Regular cardiac myocyte (primary cell): ENCODE measurements around the gene KIF3A. TPM values are rescaled to one million over a fixed set of nuclear protein-coding genes. Genes with fewer than 3 reads are reported as not detected.

ENCODE experiments used
- total RNA-seq: library from RNA; depleted of rRNA; stranded (reverse); fragments of >200 nt; gene quantifications from 2 replicates; pipeline ENCODE4 v1.2.3, GENCODE V29; 2014

Gene KIF3A
- total RNA-seq, result 11.6 and 11.9 TPM in 2 replicates

DNA sequence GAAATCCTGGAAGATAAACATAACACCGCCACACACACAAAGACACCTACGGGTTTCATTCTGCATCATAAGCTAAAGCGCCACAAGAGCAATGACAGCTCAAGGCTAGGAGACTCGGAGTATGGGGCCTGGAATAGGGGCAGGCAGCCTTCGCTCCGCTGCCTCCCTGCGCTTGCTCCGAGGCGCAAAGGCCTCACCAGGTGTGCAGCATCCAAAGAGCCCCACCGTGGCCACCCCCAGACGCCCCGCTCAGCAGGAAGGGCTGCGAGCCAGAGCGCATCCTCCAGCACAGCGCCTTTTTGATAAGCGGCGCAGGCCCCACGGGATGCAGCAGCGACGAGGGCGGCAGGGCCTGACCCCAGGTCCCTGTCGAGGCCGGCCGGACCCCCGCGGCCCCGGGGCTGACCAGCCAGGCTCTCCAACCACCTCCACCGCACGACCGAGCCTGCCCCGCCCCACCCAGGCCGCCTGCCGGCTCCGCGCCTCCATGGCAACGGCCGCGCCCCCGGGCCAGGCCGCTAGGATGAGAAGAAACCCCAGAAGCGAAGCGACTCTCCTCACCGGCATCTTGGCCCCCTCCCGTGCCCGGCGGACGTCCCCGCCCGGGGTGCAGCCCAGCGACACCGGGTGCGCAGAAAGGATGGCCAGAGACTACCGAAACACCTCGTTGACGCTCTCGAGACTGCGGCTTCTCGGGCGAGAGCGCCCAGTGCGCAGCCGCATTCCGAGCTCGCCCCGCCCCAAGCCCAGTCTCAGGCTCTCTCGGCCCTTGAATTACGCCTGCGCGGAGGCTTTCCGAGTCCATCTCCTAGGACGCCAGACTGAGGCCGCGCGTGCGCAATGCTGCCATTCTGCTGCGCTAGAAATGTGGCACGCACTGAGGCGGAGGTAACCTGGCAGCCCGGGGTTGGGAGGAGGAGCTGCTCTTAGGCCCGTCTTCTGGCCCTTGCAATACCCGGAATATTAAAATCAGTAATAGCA is at the start of gene KIF3A:
KIF3A (minus strand) TSS at position 694 of the 981 bp plus-strand sequence; CDS start at position 567, 127 bp downstream.

DNA sequence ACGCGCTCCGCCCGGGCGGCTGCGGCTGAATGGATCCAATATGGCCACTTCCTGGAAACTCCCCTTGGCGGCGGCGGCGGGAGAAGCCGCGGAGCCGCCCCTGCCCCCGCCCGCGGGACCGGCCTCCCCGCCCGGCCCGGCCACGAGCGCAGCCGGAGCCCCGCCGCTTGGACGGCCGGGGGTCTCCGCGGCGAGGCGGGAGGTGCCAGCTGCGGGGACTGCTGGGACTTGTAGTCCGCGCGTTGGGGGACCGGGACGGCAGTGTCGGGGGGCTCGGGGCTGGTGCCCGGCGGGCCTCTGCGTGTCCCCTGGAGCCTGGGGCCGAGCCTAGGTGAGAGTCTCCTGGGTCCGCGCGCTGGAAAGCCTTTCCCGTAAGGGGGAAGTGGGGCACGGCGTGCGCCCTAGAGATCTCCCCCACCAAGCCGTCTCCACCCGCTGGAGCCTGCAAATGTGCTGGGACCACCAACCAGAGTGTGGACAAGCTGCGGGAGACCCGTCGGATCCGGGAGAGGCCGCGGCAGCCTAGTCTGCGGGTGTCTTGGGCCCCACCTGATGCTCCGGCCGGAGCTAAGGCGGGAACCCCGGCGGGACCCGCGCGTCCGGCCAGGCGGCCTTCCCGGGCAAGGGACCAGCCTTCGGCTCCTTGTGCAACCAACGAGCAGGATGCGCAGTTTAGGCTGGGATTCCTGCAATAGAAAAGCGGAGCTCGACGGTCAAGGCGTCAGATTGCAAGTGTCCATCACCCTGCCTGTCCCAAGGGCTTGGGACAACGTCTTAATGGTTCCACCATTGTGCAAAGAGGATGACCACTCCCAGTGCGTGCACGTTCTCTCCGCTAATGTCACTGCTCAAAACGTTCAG is 40.1 kb upstream of the KIF3A start, which contains the start of gene SEPTIN8:
SEPTIN8 (minus strand) TSS at position 31 of the 861 bp plus-strand sequence. CDS start 102 bp downstream, outside the sequence.

DNA sequence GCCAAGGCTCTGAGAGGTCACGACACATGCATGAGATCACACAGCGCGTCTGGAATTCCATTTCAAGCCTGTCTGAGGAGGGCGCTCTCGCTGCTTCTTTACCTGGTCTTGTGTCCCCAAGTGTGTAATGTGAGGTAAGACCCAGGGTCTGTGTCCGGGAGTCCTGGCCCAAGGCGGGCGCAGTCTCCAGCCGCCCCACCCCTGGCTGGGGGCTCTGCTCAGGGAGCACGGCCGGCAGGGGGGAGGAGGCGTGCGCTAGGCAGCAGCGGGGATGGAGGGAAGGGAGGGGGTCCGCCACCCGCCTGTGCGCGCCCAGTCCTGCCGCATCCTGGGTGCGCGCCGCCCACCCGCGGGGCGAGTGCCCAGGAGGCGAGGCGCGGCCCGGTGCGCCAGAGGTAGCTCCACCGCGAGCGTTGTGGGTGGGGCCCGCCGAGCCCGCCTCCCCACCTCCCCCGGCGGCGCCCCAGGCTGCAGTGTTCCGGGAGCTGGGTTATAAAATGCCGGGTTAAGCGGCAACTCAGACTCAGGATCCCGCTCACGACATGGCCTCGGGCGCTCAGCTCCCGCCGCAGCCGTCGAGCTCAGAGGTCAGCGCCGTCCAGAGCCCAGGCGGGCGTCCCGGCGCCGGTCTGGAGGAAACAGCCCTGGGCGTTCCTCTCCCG is 9.7 kb upstream of the KIF3A start, which contains the start of gene CCNI2:
CCNI2 (plus strand) TSS at position 473 of the 662 bp plus-strand sequence; CDS start at position 543, 70 bp downstream.

DNA sequence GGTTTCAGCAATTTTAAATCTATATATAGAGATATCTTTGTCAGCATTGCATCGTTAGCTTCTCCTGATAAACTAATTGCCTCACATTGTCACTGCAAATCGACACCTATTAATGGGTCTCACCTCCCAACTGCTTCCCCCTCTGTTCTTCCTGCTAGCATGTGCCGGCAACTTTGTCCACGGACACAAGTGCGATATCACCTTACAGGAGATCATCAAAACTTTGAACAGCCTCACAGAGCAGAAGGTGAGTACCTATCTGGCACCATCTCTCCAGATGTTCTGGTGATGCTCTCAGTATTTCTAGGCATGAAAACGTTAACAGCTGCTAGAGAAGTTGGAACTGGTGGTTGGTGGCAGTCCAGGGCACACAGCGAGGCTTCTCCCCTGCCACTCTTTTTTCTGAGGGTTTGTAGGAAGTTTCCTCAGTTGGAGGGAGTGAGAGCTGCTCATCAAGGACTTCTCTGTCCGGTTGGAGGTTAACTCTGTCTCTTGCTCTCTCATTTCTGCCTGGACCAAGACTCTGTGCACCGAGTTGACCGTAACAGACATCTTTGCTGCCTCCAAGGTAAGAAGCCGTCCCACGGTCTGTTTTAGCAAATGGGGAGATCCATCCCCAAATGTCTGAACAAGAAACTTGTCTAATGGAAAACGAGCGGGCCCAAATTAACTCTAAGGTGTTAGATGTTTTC is 63.3 kb downstream of the KIF3A start, which contains the start of gene IL4:
IL4 (plus strand) TSS at position 51 of the 692 bp plus-strand sequence; CDS start at position 113, 62 bp downstream.

DNA sequence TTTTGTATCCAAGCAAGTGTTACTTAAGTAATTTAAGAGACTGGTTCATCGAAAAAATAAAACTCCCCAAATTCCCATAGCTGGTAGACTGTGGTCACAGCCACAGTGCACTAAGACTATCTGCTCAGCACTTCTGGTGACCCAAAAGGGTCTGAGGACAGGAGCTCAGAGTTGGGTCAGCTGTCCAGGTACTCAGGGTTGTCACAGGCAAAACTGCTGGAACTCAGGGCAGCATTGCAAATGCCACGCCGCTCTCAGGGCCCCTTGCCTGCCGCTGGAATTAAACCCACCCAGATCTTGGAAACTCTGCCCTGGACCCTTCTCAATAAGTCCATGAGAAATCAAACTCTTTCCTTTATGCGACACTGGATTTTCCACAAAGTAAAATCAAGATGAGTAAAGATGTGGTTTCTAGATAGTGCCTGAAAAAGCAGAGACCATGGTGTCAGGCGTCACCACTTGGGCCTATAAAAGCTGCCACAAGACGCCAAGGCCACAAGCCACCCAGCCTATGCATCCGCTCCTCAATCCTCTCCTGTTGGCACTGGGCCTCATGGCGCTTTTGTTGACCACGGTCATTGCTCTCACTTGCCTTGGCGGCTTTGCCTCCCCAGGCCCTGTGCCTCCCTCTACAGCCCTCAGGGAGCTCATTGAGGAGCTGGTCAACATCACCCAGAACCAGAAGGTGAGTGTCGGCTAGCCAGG is 79.5 kb downstream of the KIF3A start, which contains the start of gene IL13:
IL13 (plus strand) TSS at position 498 of the 705 bp plus-strand sequence; CDS start at position 512, 14 bp downstream.

Other genes starting within 250 kb of the KIF3A start
- gene IRF1, start 246.8 kb downstream of the KIF3A start, total RNA-seq, result 17.8 and 19.2 TPM in 2 replicates
- gene IL5, start 194.0 kb downstream of the KIF3A start, total RNA-seq, result 0.28 TPM in 1 of 2 replicates, not detected in the other
- 21.1 and 22.3 TPM in 2 replicates for gene RAD50, start 180.6 kb downstream of the KIF3A start, total RNA-seq
- not detected in 2 replicates for gene IL13, start 79.4 kb downstream of the KIF3A start, total RNA-seq
- not detected in 2 replicates for gene IL4, start 63.6 kb downstream of the KIF3A start, total RNA-seq
- gene CCNI2, start 9.9 kb upstream of the KIF3A start, total RNA-seq, result not detected in 2 replicates
- gene SEPTIN8, start 39.7 kb upstream of the KIF3A start, total RNA-seq, result 51.8 and 52.1 TPM in 2 replicates
- under 0.01 TPM in 1 of 2 replicates, not detected in the other for gene SOWAHA, start 75.8 kb upstream of the KIF3A start, total RNA-seq
- gene SHROOM1, start 93.1 kb upstream of the KIF3A start, total RNA-seq, result 2.0 and 5.2 TPM in 2 replicates
- gene GDF9, start 128.9 kb upstream of the KIF3A start, total RNA-seq, result 0.28 and 0.38 TPM in 2 replicates
- gene UQCRQ, start 129.1 kb upstream of the KIF3A start, total RNA-seq, result 131 and 137 TPM in 2 replicates
- gene LEAP2, start 136.1 kb upstream of the KIF3A start, total RNA-seq, result under 0.01 and 0.28 TPM in 2 replicates
- 34.7 and 43.1 TPM in 2 replicates for gene AFF4, start 226.1 kb upstream of the KIF3A start, total RNA-seq